COLO668 (cell line): ENCODE data around the gene HBS1L.

Experiments used
- DNase-seq: peaks from one replicate; lab custom pipeline; 2025; ENCODE audit not compliant: unreplicated experiment; lab: John Stamatoyannopoulos, UW

Gene HBS1L

GRCh38 chr6:134951494-134952263, 102.9 kb downstream of the HBS1L start:
- DNase-seq = no peak

- DNase-seq = no peak
Measured at GRCh38 chr6:134950482-134950881, 104.1 kb downstream of the HBS1L start.

GRCh38 chr6:134949927-134950326, 104.7 kb downstream of the HBS1L start, which contains the start of gene ALDH8A1:
ALDH8A1 (minus strand) TSS chr6:134950101; CDS start chr6:134950053, 48 bp downstream.
- DNase-seq = no peak

GRCh38 chr6:134948691-134949090, 105.9 kb downstream of the HBS1L start:
- DNase-seq = no peak

GRCh38 chr6:134948142-134948541, 106.5 kb downstream of the HBS1L start:
- no peak for DNase-seq

- DNase-seq = no peak
Measured at GRCh38 chr6:134945045-134945444, 109.6 kb downstream of the HBS1L start.

- no peak for DNase-seq
Measured at GRCh38 chr6:134943522-134944111, 111.0 kb downstream of the HBS1L start.

GRCh38 chr6:134938896-134939295, 115.7 kb downstream of the HBS1L start:
- no peak for DNase-seq

- no peak for DNase-seq
Measured at GRCh38 chr6:134937426-134937825, 117.2 kb downstream of the HBS1L start.

GRCh38 chr6:134936931-134937330, 117.7 kb downstream of the HBS1L start:
- no peak for DNase-seq

GRCh38 chr6:134936476-134936875, 118.1 kb downstream of the HBS1L start:
- DNase-seq = no peak

GRCh38 chr6:134934793-134935485, 119.7 kb downstream of the HBS1L start:
- DNase-seq = no peak

- DNase-seq = no peak
Measured at GRCh38 chr6:134932535-134933470, 121.8 kb downstream of the HBS1L start.

- no peak for DNase-seq
Measured at GRCh38 chr6:134932098-134932497, 122.5 kb downstream of the HBS1L start.

- DNase-seq = no peak
Measured at GRCh38 chr6:134930463-134930862, 124.2 kb downstream of the HBS1L start.

- no peak for DNase-seq
Measured at GRCh38 chr6:134928151-134928900, 126.3 kb downstream of the HBS1L start.

GRCh38 chr6:134925800-134926199, 128.8 kb downstream of the HBS1L start:
- no peak for DNase-seq

- no peak for DNase-seq
Measured at GRCh38 chr6:134921721-134922261, 132.8 kb downstream of the HBS1L start.

GRCh38 chr6:134921276-134921675, 133.3 kb downstream of the HBS1L start:
- no peak for DNase-seq

- DNase-seq = no peak
Measured at GRCh38 chr6:134920422-134920821, 134.2 kb downstream of the HBS1L start.
